Hepatocyte (in vitro differentiated cells): ENCODE data around the gene ARL10. TPM values are rescaled to one million over a fixed set of nuclear protein-coding genes. Genes with fewer than 3 reads are reported as not detected.

Experiments used
- DNase-seq: peaks from one replicate; pipeline ENCODE4 v3.0.0-alpha.2; 2016; ENCODE audit warnings: low spot score
- H2AFZ ChIP-seq: fragments of 200-600 bp; sonication (generic); 2 replicates; pipeline ENCODE4 v1.6.0; 2016; ENCODE audit warnings: antibody characterized with exemption, mild to moderate bottlenecking
- H3K27ac ChIP-seq: fragments of 200-600 bp; sonication (generic); 2 replicates; pipeline ENCODE4 v1.5.1; 2016; ENCODE audit warnings: mild to moderate bottlenecking
- H3K27me3 ChIP-seq: fragments of 200-600 bp; sonication (generic); 2 replicates; pipeline ENCODE4 v1.6.1; 2016
- H3K36me3 ChIP-seq: fragments of 200-600 bp; sonication (generic); replicated peaks from 2 replicates; pipeline ENCODE4 v1.5.1; 2016; ENCODE audit warnings: low read depth; ENCODE audit not compliant: insufficient read depth
- H3K4me1 ChIP-seq: fragments of 200-600 bp; sonication (generic); 2 replicates; pipeline ENCODE4 v1.5.1; 2016; ENCODE audit warnings: mild to moderate bottlenecking, moderate library complexity; ENCODE audit not compliant: insufficient read depth
- H3K4me2 ChIP-seq: fragments of 200-600 bp; sonication (generic); 2 replicates; pipeline ENCODE4 v1.6.0; 2016
- H3K4me3 ChIP-seq: fragments of 200-600 bp; sonication (generic); 2 replicates; pipeline ENCODE4 v1.5.1; 2016; ENCODE audit warnings: mild to moderate bottlenecking
- H3K79me2 ChIP-seq: fragments of 200-600 bp; sonication (generic); 2 replicates; pipeline ENCODE4 v1.6.0; 2017; ENCODE audit warnings: mild to moderate bottlenecking
- H3K9me2 ChIP-seq: fragments of 200-600 bp; sonication (generic); replicated peaks from 2 replicates; pipeline ENCODE4 v1.6.0; 2017; ENCODE audit warnings: mild to moderate bottlenecking; ENCODE audit not compliant: insufficient read depth
- H3K9me3 ChIP-seq: fragments of 200-600 bp; sonication (generic); 2 replicates; pipeline ENCODE4 v1.5.1; 2016; ENCODE audit warnings: low read depth, mild to moderate bottlenecking
- H4K20me1 ChIP-seq: fragments of 200-600 bp; sonication (generic); 2 replicates; pipeline ENCODE4 v1.6.0; 2016; ENCODE audit warnings: mild to moderate bottlenecking; ENCODE audit not compliant: insufficient read depth, poor library complexity, severe bottlenecking
- EZH2 ChIP-seq: fragments of 200-600 bp; sonication (generic); IDR thresholded peaks from 2 replicates; pipeline ENCODE4 v1.6.1; 2016; ENCODE audit warnings: antibody characterized with exemption, mild to moderate bottlenecking, borderline replicate concordance
- EZH2phosphoT487 ChIP-seq: fragments of 200-600 bp; sonication (generic); IDR thresholded peaks from one replicate; pipeline ENCODE4 v1.6.1; 2018; ENCODE audit warnings: antibody characterized with exemption, mild to moderate bottlenecking, low read depth, moderate library complexity; ENCODE audit not compliant: unreplicated experiment, severe bottlenecking
- WGBS: methylation state at CpG from one replicate; pipeline ENCODE4 v1.1.6; 2016; ENCODE audit warnings: low lambda C conversion rate; ENCODE audit errors: missing lambda C conversion rate; 5-methylcytosine and 5-hydroxymethylcytosine counted together
- microRNA counts: library from miRNA; unstranded; fragments of <30 nt; microRNA quantifications from one replicate; lab custom pipeline; 2017
- microRNA-seq: library from miRNA; unstranded; fragments of <30 nt; microRNA quantifications from one replicate; pipeline ENCODE4, GENCODE V29; 2017
- polyA plus RNA-seq: library from polyadenylated mRNA; unstranded; fragments of >200 nt; fragmentation: Nextera tagmentation; extraction: Ambion mirVana; gene quantifications from 2 replicates; pipeline ENCODE4 v1.2.1, GENCODE V29; 2016
- small RNA-seq: library from RNA; depleted of rRNA; stranded (forward); fragments of <200 nt; gene quantifications from one replicate; pipeline ENCODE3, GENCODE V24; 2014
- total RNA-seq: library from RNA; depleted of rRNA; stranded (reverse); fragments of >200 nt; gene quantifications from 2 replicates; pipeline ENCODE4 v1.2.3, GENCODE V29; 2014
- TF ChIP-seq, protein P1 (sequence below): fragments of 200-600 bp; sonication (generic); IDR thresholded peaks from 2 replicates; pipeline ENCODE4 v1.5.1; 2016; ENCODE audit warnings: antibody characterized with exemption, mild to moderate bottlenecking; ENCODE audit not compliant: poor library complexity

Gene ARL10
- total and polyA plus RNA-seq, 2 experiments from 2014 or later: 4.4 to 6.7 TPM

DNA sequence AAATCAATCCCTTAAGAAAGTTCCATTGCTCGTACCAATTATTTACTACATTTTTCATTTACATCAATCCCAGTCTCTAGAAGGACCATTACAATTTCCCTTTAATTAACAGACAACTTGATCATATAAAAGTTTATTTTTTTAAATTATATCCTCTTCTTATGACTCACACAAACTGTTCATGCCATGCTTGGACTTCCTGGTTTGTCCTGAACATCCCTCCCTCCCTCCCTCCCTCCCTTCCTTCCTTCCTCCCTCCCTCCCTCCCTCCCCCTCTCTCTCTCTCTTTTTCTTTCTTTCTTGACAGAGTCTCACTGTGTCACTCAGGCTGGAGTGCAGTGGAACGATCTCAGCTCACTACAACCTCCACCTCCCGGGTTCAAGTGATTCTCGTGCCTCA lies 62.7 kb downstream of the ARL10 start:
- 93% methylated on average over 4 of the region's 4 CpGs for WGBS
- H3K79me2 ChIP-seq: no peaks in the 10 kb centered on the region
- no peaks in the 10 kb centered on the region for H3K9me3 ChIP-seq
- no peaks in the 10 kb centered on the region for H3K36me3 ChIP-seq
- no peaks in the 10 kb centered on the region for H3K27me3 ChIP-seq
- H2AFZ ChIP-seq: no peak overlapping the region
- H3K27ac ChIP-seq: no peak overlapping the region
- H3K4me2 ChIP-seq: no peak overlapping the region
- H3K4me1 ChIP-seq: peaks cover 4% of the 10 kb centered on the region
- no peaks in the 10 kb centered on the region for H4K20me1 ChIP-seq
- no peaks in the 10 kb centered on the region for H3K9me2 ChIP-seq
- no peak overlapping the region for H3K4me3 ChIP-seq
- no peak for TF ChIP-seq EZH2
- TF ChIP-seq, protein P1, sequence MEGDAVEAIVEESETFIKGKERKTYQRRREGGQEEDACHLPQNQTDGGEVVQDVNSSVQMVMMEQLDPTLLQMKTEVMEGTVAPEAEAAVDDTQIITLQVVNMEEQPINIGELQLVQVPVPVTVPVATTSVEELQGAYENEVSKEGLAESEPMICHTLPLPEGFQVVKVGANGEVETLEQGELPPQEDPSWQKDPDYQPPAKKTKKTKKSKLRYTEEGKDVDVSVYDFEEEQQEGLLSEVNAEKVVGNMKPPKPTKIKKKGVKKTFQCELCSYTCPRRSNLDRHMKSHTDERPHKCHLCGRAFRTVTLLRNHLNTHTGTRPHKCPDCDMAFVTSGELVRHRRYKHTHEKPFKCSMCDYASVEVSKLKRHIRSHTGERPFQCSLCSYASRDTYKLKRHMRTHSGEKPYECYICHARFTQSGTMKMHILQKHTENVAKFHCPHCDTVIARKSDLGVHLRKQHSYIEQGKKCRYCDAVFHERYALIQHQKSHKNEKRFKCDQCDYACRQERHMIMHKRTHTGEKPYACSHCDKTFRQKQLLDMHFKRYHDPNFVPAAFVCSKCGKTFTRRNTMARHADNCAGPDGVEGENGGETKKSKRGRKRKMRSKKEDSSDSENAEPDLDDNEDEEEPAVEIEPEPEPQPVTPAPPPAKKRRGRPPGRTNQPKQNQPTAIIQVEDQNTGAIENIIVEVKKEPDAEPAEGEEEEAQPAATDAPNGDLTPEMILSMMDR: no peak
- no peak for TF ChIP-seq EZH2phosphoT487
- no peak for DNase-seq

DNA sequence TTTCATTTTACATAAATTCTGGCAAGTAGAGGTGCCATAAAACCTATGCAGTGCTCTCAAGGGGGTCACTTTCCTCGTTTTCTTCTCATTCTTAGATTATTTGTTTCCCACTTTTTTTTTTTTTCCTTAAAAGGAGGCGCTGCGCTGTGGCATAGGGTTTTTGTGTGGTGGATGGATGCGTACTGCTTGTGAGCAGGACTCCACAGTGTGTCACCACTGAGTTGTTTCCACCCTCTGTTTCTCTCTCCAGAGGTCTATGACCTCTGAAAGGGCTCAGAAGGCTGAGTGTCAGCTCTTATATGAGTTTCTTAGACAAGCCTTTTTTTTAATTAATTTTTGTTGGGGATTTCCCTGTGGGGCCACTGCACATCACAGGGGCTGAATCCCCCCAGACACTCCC lies 64.7 kb downstream of the ARL10 start:
- no peaks in the 10 kb centered on the region for H3K79me2 ChIP-seq
- no peak overlapping the region for H3K27ac ChIP-seq
- no peak overlapping the region for H3K4me2 ChIP-seq
- H3K4me3 ChIP-seq: no peak overlapping the region
- H3K9me2 ChIP-seq: no peaks in the 10 kb centered on the region
- H4K20me1 ChIP-seq: no peaks in the 10 kb centered on the region
- DNase-seq: no peak
- H3K4me1 ChIP-seq: no peaks in the 10 kb centered on the region
- H2AFZ ChIP-seq: no peak overlapping the region
- H3K36me3 ChIP-seq: no peaks in the 10 kb centered on the region
- 68% methylated on average over 4 of the region's 4 CpGs for WGBS
- no peaks in the 10 kb centered on the region for H3K9me3 ChIP-seq
- H3K27me3 ChIP-seq: no peaks in the 10 kb centered on the region
- TF ChIP-seq, protein P1: no peak
- TF ChIP-seq EZH2 (no peak), EZH2phosphoT487 (no peak)

MicroRNA genes within 50 kb of the gene (microRNA counts, 767-probe panel; counts per million panel counts)
- not detected for microRNA hsa-miR-1271-5p (lab: Ali Mortazavi, UCI)

Small RNA genes lying within 50 kb of the gene (microRNA-seq; reads per million reads assigned to microRNA genes)
- 11.2 reads per million, percentile 26 among the genes with 10 or more reads in this experiment for gene MIR1271

Small RNA genes lying within 50 kb of the gene (small RNA-seq; reads per million reads assigned to genes)
- 5.1 reads per million, percentile 93 among the genes with 10 or more reads in this experiment for gene MIR1271

Other genes with a start within 250 kb of the ARL10 start
- gene SIMC1, start 127.1 kb upstream of the ARL10 start, total RNA-seq: 27.0 and 34.7 TPM in 2 replicates
- 37.6 and 44.2 TPM in 2 replicates for gene SIMC1, start 127.1 kb upstream of the ARL10 start, polyA plus RNA-seq
- 98.3 and 104 TPM in 2 replicates for gene KIAA1191, start 3.7 kb upstream of the ARL10 start, total RNA-seq
- 96.8 and 110 TPM in 2 replicates for gene KIAA1191, start 3.7 kb upstream of the ARL10 start, polyA plus RNA-seq
- gene NOP16, start 23.1 kb downstream of the ARL10 start, total RNA-seq: 22.9 and 25.6 TPM in 2 replicates
- gene NOP16, start 23.1 kb downstream of the ARL10 start, polyA plus RNA-seq: 64.0 and 82.3 TPM in 2 replicates
- gene HIGD2A, start 23.3 kb downstream of the ARL10 start, total RNA-seq: 109 and 161 TPM in 2 replicates
- 222 and 224 TPM in 2 replicates for gene HIGD2A, start 23.3 kb downstream of the ARL10 start, polyA plus RNA-seq
- 131 and 139 TPM in 2 replicates for gene CLTB, start 51.1 kb downstream of the ARL10 start, total RNA-seq
- 284 and 289 TPM in 2 replicates for gene CLTB, start 51.1 kb downstream of the ARL10 start, polyA plus RNA-seq
- gene FAF2, start 82.9 kb downstream of the ARL10 start, total RNA-seq: 63.1 and 66.4 TPM in 2 replicates
- 43.0 and 47.3 TPM in 2 replicates for gene FAF2, start 82.9 kb downstream of the ARL10 start, polyA plus RNA-seq
- gene RNF44, start 171.9 kb downstream of the ARL10 start, total RNA-seq: 9.5 and 13.0 TPM in 2 replicates
- gene RNF44, start 171.9 kb downstream of the ARL10 start, polyA plus RNA-seq: 17.4 and 19.6 TPM in 2 replicates
- gene CDHR2, start 183.9 kb downstream of the ARL10 start, total RNA-seq: 24.8 and 29.8 TPM in 2 replicates
- 16.3 and 28.3 TPM in 2 replicates for gene CDHR2, start 183.9 kb downstream of the ARL10 start, polyA plus RNA-seq
- gene GPRIN1, start 244.7 kb downstream of the ARL10 start, total RNA-seq: 1.4 and 1.6 TPM in 2 replicates
- gene GPRIN1, start 244.7 kb downstream of the ARL10 start, polyA plus RNA-seq: 2.2 and 3.9 TPM in 2 replicates